ENCODE measurements around the gene WDR37. TPM values are rescaled to one million over a fixed set of nuclear protein-coding genes. Genes with fewer than 3 reads are reported as not detected.

The WDR37 gene
- total and polyA plus RNA-seq, 10 of the 15 experiments (the other 5 are each of a cell fraction or from before 2014, with no cell fraction given): 1.9 to 11.1 (median 7.1) TPM

GRCh38 chr10:1128115-1128514 lies 71.9 kb downstream of the WDR37 start (continued):
- TF ChIP-seq, protein P1, sequence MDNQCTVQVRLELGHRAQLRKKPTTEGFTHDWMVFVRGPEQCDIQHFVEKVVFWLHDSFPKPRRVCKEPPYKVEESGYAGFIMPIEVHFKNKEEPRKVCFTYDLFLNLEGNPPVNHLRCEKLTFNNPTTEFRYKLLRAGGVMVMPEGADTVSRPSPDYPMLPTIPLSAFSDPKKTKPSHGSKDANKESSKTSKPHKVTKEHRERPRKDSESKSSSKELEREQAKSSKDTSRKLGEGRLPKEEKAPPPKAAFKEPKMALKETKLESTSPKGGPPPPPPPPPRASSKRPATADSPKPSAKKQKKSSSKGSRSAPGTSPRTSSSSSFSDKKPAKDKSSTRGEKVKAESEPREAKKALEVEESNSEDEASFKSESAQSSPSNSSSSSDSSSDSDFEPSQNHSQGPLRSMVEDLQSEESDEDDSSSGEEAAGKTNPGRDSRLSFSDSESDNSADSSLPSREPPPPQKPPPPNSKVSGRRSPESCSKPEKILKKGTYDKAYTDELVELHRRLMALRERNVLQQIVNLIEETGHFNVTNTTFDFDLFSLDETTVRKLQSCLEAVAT (IDR thresholded peaks at IDR 0.05): no peak
- TF ChIP-seq, protein P2, sequence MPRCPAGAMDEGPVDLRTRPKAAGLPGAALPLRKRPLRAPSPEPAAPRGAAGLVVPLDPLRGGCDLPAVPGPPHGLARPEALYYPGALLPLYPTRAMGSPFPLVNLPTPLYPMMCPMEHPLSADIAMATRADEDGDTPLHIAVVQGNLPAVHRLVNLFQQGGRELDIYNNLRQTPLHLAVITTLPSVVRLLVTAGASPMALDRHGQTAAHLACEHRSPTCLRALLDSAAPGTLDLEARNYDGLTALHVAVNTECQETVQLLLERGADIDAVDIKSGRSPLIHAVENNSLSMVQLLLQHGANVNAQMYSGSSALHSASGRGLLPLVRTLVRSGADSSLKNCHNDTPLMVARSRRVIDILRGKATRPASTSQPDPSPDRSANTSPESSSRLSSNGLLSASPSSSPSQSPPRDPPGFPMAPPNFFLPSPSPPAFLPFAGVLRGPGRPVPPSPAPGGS (IDR thresholded peaks at IDR 0.05; ENCODE audit: borderline replicate concordance, insufficient read depth, low read depth, low read length, poor library complexity, severe bottlenecking): no peak
- TF ChIP-seq MEF2B (IDR thresholded peaks at IDR 0.05; ENCODE audit: partially characterized antibody, poor library complexity, severe bottlenecking): no peak
- no peak for TF ChIP-seq WRNIP1 (IDR thresholded peaks at IDR 0.05; ENCODE audit: borderline replicate concordance, low read depth, low read length)
- no peak for TF ChIP-seq IKZF1 (conservative IDR thresholded peaks at IDR 0.05)
- no peak for TF ChIP-seq MYC (IDR thresholded peaks at IDR 0.05; ENCODE audit: insufficient read depth, insufficient read length, insufficient replicate concordance, low read length, severe bottlenecking)
- TF ChIP-seq NBN (IDR thresholded peaks at IDR 0.05): no peak
- TF ChIP-seq HSF1 (IDR thresholded peaks at IDR 0.05; ENCODE audit: low read depth, low read length): no peak
- TF ChIP-seq RUNX3 (IDR thresholded peaks at IDR 0.05; ENCODE audit: low read length): no peak
- no peak for TF ChIP-seq EED (IDR thresholded peaks at IDR 0.05; ENCODE audit: low read depth)

Data from GM12878 (cell line).